Measurements from ENCODE around the gene MAP7D1.

Gene MAP7D1

GRCh38 chr1:36155408-36156328 is at the start of gene MAP7D1:
MAP7D1 (plus strand) TSS chr1:36156160; CDS start chr1:36156418, 258 bp downstream.
- peak; percentile 88 for DNase-seq (ENCODE audit: low spot score)

DNA sequence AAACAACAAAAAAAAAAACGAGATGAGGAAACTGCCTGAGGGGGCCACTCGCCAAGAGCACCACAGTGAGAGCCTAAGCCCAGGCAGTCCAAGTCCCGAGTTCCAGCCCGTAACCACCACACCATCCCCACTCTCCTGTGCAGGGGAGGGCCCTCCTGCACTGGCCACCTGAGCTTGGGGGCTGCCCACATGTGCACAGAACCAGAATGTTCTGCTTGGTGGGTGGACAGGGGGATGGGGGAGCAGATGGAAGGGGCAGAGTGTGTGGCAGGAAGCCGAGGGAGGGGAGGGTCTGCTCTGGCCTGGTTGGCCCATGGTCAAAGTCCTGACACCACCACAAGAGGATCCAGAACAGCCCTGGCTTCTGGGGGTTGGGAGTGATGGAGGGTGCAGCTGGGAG is 49.7 kb upstream of the MAP7D1 start:
- DNase-seq (ENCODE audit: low spot score), result no peak

- DNase-seq (ENCODE audit: low spot score), result no peak
Measured at GRCh38 chr1:36107394-36107793, 48.6 kb upstream of the MAP7D1 start.

DNA sequence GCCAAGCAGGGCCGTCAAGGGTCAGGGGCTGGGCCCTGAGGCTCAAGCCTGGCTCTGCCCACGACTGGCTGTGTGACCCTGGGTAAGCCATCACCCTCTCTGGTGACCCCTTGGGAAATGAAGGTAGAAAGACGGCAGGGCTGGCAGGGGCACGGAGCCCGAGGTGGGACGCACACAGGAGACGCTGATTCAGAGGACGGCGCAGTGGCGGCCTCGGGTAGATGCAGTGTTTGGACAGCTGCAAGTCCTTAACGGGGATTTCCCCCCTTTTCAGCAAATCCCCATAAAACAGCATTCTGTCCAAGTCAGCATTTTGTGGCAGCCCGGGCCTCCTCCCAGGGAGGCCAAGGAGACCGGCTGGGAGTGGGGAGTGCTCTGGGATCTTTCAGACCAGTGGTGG is 47.6 kb upstream of the MAP7D1 start:
- DNase-seq (ENCODE audit: low spot score), result no peak

GRCh38 chr1:36109041-36109679 is 46.8 kb upstream of the MAP7D1 start:
- DNase-seq (ENCODE audit: low spot score), result no peak

DNA sequence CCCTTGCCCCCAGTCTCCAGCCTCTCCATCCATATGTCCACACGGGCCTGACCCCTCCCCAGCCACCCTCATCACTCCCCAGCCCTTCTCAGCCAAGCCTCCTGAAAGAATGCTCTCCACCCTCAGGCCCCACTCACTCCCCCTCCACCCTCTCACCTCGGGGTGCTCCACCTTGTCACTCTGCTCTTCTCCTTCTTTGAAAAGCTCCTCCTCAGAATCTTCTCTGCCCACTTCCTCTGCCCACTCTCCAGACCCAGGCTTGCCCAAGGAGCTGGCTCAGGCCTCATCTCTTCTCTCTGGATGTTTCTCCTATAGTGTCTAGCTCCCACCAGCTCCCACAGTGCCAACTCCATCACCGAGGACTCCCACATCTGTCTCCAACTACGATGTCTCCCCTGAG is 44.8 kb upstream of the MAP7D1 start:
- DNase-seq (ENCODE audit: low spot score), result no peak

GRCh38 chr1:36112823-36113222 is 43.1 kb upstream of the MAP7D1 start:
- DNase-seq (ENCODE audit: low spot score), result no peak

GRCh38 chr1:36114371-36114770 is 41.6 kb upstream of the MAP7D1 start:
- DNase-seq (ENCODE audit: low spot score), result no peak

DNA sequence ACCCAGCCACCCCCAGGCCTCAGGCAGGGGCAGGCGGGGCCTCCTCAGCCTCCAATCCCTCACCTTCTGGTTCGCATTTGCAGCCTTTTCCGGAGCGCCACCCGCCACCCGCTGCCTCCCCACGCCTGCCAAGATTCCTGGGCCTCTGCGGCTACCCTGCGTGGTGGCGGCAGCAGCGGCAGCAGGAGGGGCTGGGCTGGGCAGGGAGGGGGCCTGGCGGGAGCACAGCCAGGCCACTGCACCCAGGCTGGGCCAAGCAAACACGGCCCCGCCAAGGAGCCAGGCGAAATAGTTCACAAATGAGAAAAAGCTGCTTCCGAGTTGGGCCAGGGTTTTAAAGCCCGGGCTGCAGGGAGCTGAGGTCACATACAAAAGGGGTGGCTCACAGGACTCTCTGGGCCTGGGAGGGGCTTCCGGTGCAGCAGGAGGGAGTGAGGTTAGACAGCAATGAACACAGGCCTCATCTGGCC is 40.7 kb upstream of the MAP7D1 start:
- no peak for DNase-seq (ENCODE audit: low spot score)

- DNase-seq (ENCODE audit: low spot score), result no peak
Measured at GRCh38 chr1:36115931-36116330, 40.0 kb upstream of the MAP7D1 start.

GRCh38 chr1:36116901-36117300 is 39.1 kb upstream of the MAP7D1 start:
- no peak for DNase-seq (ENCODE audit: low spot score)

GRCh38 chr1:36118447-36119204 is 37.3 kb upstream of the MAP7D1 start:
- no peak for DNase-seq (ENCODE audit: low spot score)

GRCh38 chr1:36119456-36119855 is 36.5 kb upstream of the MAP7D1 start:
- DNase-seq (ENCODE audit: low spot score), result no peak

- DNase-seq (ENCODE audit: low spot score), result no peak
Measured at GRCh38 chr1:36122062-36123030, 33.6 kb upstream of the MAP7D1 start.

GRCh38 chr1:36123356-36123755 is 32.6 kb upstream of the MAP7D1 start:
- peak; percentile 39 for DNase-seq (ENCODE audit: low spot score)

- no peak for DNase-seq (ENCODE audit: low spot score)
Measured at GRCh38 chr1:36124404-36125128, 31.4 kb upstream of the MAP7D1 start.

DNA sequence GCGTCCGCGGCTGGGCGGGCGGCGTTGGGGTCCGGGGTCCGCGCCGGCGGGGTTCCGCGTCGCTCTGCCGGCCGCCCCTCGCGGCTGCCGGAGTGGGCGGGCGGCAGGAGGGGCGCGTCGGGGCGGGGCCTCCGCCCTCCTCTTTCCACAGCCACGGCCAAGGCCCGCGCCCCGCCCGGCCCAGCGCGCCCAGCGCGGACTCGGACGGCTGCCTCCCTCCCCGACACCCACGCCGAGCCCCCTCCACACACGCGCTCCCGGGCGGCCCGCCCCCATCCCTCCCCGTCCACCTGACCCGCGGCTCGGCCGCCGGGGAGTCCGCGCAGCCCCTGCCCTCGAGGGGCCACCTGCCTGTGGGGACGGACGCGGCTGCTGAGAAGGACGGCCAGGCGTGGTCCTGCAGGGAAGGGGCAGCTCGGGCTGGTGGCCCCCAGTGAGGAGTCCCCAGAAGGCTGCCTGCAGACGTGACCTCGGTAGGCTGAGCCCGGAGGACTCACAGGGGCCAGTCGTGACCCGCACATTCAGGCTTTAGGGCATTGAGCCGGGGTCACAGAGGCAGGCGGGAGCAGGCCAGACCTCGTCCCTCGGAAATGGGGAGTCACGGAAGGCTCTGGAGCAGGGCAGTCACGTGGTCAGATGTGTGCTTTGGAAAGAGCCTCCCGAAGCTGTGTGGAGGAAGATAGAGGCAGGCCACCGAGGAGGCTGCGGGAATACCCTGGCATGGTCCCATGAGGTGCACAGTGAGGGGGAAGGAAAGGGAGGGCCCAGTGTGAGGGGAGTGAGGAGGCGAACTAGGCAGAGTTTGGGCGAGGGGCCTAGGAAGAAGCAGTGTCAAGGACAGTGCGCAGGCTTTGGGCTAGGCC is 30.6 kb upstream of the MAP7D1 start, which contains the start of gene COL8A2:
Gene COL8A2 (minus strand): TSS at position 94 of the 863 bp plus-strand sequence. CDS start 24,980 bp downstream, outside the sequence.
- no peak for DNase-seq (ENCODE audit: low spot score)

- DNase-seq (ENCODE audit: low spot score), result no peak
Measured at GRCh38 chr1:36126005-36126716, 29.8 kb upstream of the MAP7D1 start.

Measured in putamen (tissue), 1 donor.